Measurements from ENCODE around the gene ICOSLG. TPM values are rescaled to one million over a fixed set of nuclear protein-coding genes. Genes with fewer than 3 reads are reported as not detected.
"Not testable (repeated sequence)": the region's sequence is repeated elsewhere in the genome, so short reads cannot be mapped to it uniquely, and the experiment has no call there.

The ICOSLG gene
- total and polyA plus RNA-seq, 2 experiments from 2014 or later = under 0.01 TPM; not detected in 1

- in situ Hi-C loops (cut with MboI); H3K4me1 ChIP-seq (ENCODE audit: insufficient read depth); H3K27me3 ChIP-seq (replicated peaks; ENCODE audit: insufficient read depth); H3K9me2 ChIP-seq (ENCODE audit: insufficient read depth); H2AFZ ChIP-seq; H3K4me2 ChIP-seq (ENCODE audit: unreplicated experiment); DNase-seq; H3K4me3 ChIP-seq; H3K79me2 ChIP-seq (ENCODE audit: insufficient read depth); H3K9me3 ChIP-seq (ENCODE audit: low read depth); H3K9ac ChIP-seq; H3K27ac ChIP-seq; H4K20me1 ChIP-seq (ENCODE audit: insufficient read depth); H3F3A ChIP-seq (ENCODE audit: insufficient read depth); H3K36me3 ChIP-seq (ENCODE audit: low read depth): not testable (repeated sequence)
- WGBS, 2 experiments (ENCODE audit: low coverage in 1 of 2, low lambda C conversion rate in 2 of 2, missing lambda C conversion rate in 2 of 2) = no CpG with 5 or more reads among the region's 30 CpGs
Observed at GRCh38 chr21:44202590-44203299, 38.0 kb downstream of the ICOSLG start.

DNA sequence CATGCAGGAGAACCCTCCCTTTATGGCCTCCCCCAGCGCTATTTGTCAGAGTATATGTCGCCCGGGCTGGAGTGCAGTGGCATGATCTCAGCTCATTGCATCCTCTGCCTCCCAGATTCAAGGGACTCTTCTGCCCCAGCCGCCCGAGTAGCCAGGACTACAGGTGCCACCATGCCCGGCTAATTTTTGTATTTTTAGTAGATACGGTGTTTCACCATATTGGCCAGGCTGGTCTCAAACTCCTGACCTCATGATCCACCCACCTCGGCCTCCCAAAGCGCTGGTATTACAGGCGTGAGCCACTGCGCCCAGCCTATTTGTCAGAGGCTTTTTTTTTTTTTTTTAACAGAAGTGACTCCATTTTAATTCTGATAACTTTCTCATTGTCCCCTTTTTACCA is 40.7 kb downstream of the ICOSLG start:
- H3K4me1 ChIP-seq (ENCODE audit: insufficient read depth); H3F3A ChIP-seq (ENCODE audit: insufficient read depth); H3K36me3 ChIP-seq (ENCODE audit: low read depth); H3K79me2 ChIP-seq (ENCODE audit: insufficient read depth); in situ Hi-C loops (cut with MboI); H3K4me2 ChIP-seq (ENCODE audit: unreplicated experiment); H3K4me3 ChIP-seq; H3K27ac ChIP-seq; DNase-seq; H3K27me3 ChIP-seq (replicated peaks; ENCODE audit: insufficient read depth); H3K9me2 ChIP-seq (ENCODE audit: insufficient read depth); H2AFZ ChIP-seq; H4K20me1 ChIP-seq (ENCODE audit: insufficient read depth); H3K9me3 ChIP-seq (ENCODE audit: low read depth); H3K9ac ChIP-seq: not testable (repeated sequence)
- 84 to 85% methylated on average over 11 of the region's 11 CpGs for WGBS, 2 experiments (ENCODE audit: low coverage in 1 of 2, low lambda C conversion rate in 2 of 2, missing lambda C conversion rate in 2 of 2)

GRCh38 chr21:44199448-44199847 is 41.3 kb downstream of the ICOSLG start:
- Histone ChIP-seq H3K4me1 (ENCODE audit: insufficient read depth) (no peaks in the 10 kb centered on the region), H3K79me2 (ENCODE audit: insufficient read depth) (no peaks in the 10 kb centered on the region), H3K36me3 (ENCODE audit: low read depth) (no peaks in the 10 kb centered on the region), H3K27me3 (replicated peaks; ENCODE audit: insufficient read depth) (no peaks in the 10 kb centered on the region; the same call in 1 of the 2 replicates), H3K27ac (no peak overlapping the region), H3K9ac (no peak overlapping the region), H2AFZ (no peak overlapping the region), H3K9me3 (ENCODE audit: low read depth) (no peaks in the 10 kb centered on the region), H4K20me1 (ENCODE audit: insufficient read depth) (no peaks in the 10 kb centered on the region), H3F3A (ENCODE audit: insufficient read depth) (no peaks in the 10 kb centered on the region), H3K4me3 (no peak overlapping the region), H3K4me2 (ENCODE audit: unreplicated experiment) (no peak overlapping the region), H3K9me2 (ENCODE audit: insufficient read depth) (no peaks in the 10 kb centered on the region)
- in situ Hi-C loops (cut with MboI) = no loop called here
- WGBS, 2 experiments (ENCODE audit: low coverage in 1 of 2, low lambda C conversion rate in 2 of 2, missing lambda C conversion rate in 2 of 2) = 84 to 85% methylated on average over 15 of the region's 15 CpGs
- no peak for TF ChIP-seq EZH2 (IDR thresholded peaks at IDR 0.05; ENCODE audit: insufficient read depth, poor library complexity, severe bottlenecking)
- peak; percentile 0 for DNase-seq

DNA sequence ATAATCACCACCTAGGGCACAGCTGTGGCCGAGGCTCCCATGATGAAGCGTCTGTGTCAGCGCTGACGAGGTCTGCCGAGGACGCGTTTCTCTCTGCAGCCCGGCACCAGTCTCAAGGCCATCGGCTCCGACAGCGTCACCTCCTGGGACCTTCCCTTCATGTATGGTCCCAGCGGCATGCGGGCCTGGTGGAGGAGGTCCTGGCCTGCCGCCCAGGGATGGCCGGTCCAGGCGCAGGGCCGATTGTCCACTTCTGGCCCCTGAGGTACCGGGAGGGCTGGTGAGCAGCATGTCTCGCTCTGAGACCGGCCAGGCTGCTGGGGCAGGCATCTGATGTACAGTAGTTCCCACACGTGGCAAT is 43.6 kb downstream of the ICOSLG start:
- H3K4me3 ChIP-seq; H3K9ac ChIP-seq; H3K79me2 ChIP-seq (ENCODE audit: insufficient read depth); H3K27ac ChIP-seq; H3K4me1 ChIP-seq (ENCODE audit: insufficient read depth); DNase-seq; H3K9me3 ChIP-seq (ENCODE audit: low read depth); H3K4me2 ChIP-seq (ENCODE audit: unreplicated experiment); H3K27me3 ChIP-seq (replicated peaks; ENCODE audit: insufficient read depth); H3K9me2 ChIP-seq (ENCODE audit: insufficient read depth); H2AFZ ChIP-seq; in situ Hi-C loops (cut with MboI); H3K36me3 ChIP-seq (ENCODE audit: low read depth); H3F3A ChIP-seq (ENCODE audit: insufficient read depth); H4K20me1 ChIP-seq (ENCODE audit: insufficient read depth): not testable (repeated sequence)
- 90 to 95% methylated on average over 10 to 11 of the region's 21 CpGs for WGBS, 2 experiments (ENCODE audit: low coverage in 1 of 2, low lambda C conversion rate in 2 of 2, missing lambda C conversion rate in 2 of 2)

- H3K4me3 ChIP-seq; H2AFZ ChIP-seq; H3K9me3 ChIP-seq (ENCODE audit: low read depth); H3K27me3 ChIP-seq (replicated peaks; ENCODE audit: insufficient read depth); H3K4me2 ChIP-seq (ENCODE audit: unreplicated experiment); in situ Hi-C loops (cut with MboI); H3K27ac ChIP-seq; H3K79me2 ChIP-seq (ENCODE audit: insufficient read depth); H3K9ac ChIP-seq; DNase-seq; H3F3A ChIP-seq (ENCODE audit: insufficient read depth); H4K20me1 ChIP-seq (ENCODE audit: insufficient read depth); H3K9me2 ChIP-seq (ENCODE audit: insufficient read depth); H3K36me3 ChIP-seq (ENCODE audit: low read depth); H3K4me1 ChIP-seq (ENCODE audit: insufficient read depth): not testable (repeated sequence)
- 71 to 83% methylated on average over 3 to 13 of the region's 22 CpGs for WGBS, 2 experiments (ENCODE audit: low coverage in 1 of 2, low lambda C conversion rate in 2 of 2, missing lambda C conversion rate in 2 of 2)
Observed at GRCh38 chr21:44196212-44197155, 44.3 kb downstream of the ICOSLG start.

GRCh38 chr21:44194888-44195287 is 45.9 kb downstream of the ICOSLG start:
- not testable (repeated sequence) for DNase-seq
- 33 to 39% methylated on average over 2 of the region's 9 CpGs for WGBS, 2 experiments (ENCODE audit: low coverage in 1 of 2, low lambda C conversion rate in 2 of 2, missing lambda C conversion rate in 2 of 2)

GRCh38 chr21:44194451-44194850 is 46.3 kb downstream of the ICOSLG start:
- H2AFZ ChIP-seq; H3K9me3 ChIP-seq (ENCODE audit: low read depth); in situ Hi-C loops (cut with MboI); H3K36me3 ChIP-seq (ENCODE audit: low read depth); H3K9me2 ChIP-seq (ENCODE audit: insufficient read depth); H3K27ac ChIP-seq; H3K4me3 ChIP-seq; H3K4me1 ChIP-seq (ENCODE audit: insufficient read depth); DNase-seq; H4K20me1 ChIP-seq (ENCODE audit: insufficient read depth); H3K79me2 ChIP-seq (ENCODE audit: insufficient read depth); H3K27me3 ChIP-seq (replicated peaks; ENCODE audit: insufficient read depth); H3K9ac ChIP-seq; H3F3A ChIP-seq (ENCODE audit: insufficient read depth); H3K4me2 ChIP-seq (ENCODE audit: unreplicated experiment): not testable (repeated sequence)
- WGBS, 2 experiments (ENCODE audit: low coverage in 1 of 2, low lambda C conversion rate in 2 of 2, missing lambda C conversion rate in 2 of 2) = no CpG with 5 or more reads among the region's 9 CpGs

More at GRCh38 chr21:44194888-44195287, 45.9 kb downstream of the ICOSLG start:
- H3K9me3 ChIP-seq (ENCODE audit: low read depth); H3K4me1 ChIP-seq (ENCODE audit: insufficient read depth); H3K4me2 ChIP-seq (ENCODE audit: unreplicated experiment); H3F3A ChIP-seq (ENCODE audit: insufficient read depth); H3K79me2 ChIP-seq (ENCODE audit: insufficient read depth); H3K9me2 ChIP-seq (ENCODE audit: insufficient read depth); H3K4me3 ChIP-seq; H4K20me1 ChIP-seq (ENCODE audit: insufficient read depth); H2AFZ ChIP-seq; H3K36me3 ChIP-seq (ENCODE audit: low read depth); in situ Hi-C loops (cut with MboI); H3K9ac ChIP-seq; H3K27ac ChIP-seq; H3K27me3 ChIP-seq (replicated peaks; ENCODE audit: insufficient read depth): not testable (repeated sequence)
